H9 (cell line): Measurements from ENCODE around the gene XPR1. TPM values are rescaled to one million over a fixed set of nuclear protein-coding genes. Genes with fewer than 3 reads are reported as not detected.

Experiments used
- DNase-seq: peaks from one replicate; pipeline ENCODE4 v3.0.0-alpha.2; 2017
- H2AFZ ChIP-seq: one replicate; pipeline ENCODE4 v1.6.1; 2013; ENCODE audit warnings: mild to moderate bottlenecking, low read length, control low read depth, moderate library complexity
- H2AK5ac ChIP-seq: 2 replicates; pipeline ENCODE4 v1.6.1; 2013; ENCODE audit warnings: low read length, control low read depth, mixed read lengths; ENCODE audit not compliant: insufficient read length
- H2BK120ac ChIP-seq: one replicate; pipeline ENCODE4 v1.6.1; 2013; ENCODE audit warnings: low read depth, mild to moderate bottlenecking, low read length, control low read depth, inconsistent platforms; ENCODE audit not compliant: poor library complexity, severe bottlenecking
- H2BK12ac ChIP-seq: 2 replicates; pipeline ENCODE4 v1.6.1; 2013; ENCODE audit warnings: low read length, control low read depth, mixed read lengths, low read depth; ENCODE audit not compliant: insufficient read length
- H2BK15ac ChIP-seq: 2 replicates; pipeline ENCODE4 v1.6.1; 2013; ENCODE audit warnings: low read depth, low read length, control low read depth
- H2BK20ac ChIP-seq: one replicate; pipeline ENCODE4 v1.6.1; 2013; ENCODE audit warnings: low read depth, mild to moderate bottlenecking, low read length, control low read depth, inconsistent platforms; ENCODE audit not compliant: poor library complexity, severe bottlenecking
- H2BK5ac ChIP-seq: 2 replicates; pipeline ENCODE4 v1.6.1; 2013; ENCODE audit warnings: low read length, control low read depth, mixed read lengths; ENCODE audit not compliant: insufficient read length
- H3K14ac ChIP-seq: 2 replicates; pipeline ENCODE4 v1.6.1; 2013; ENCODE audit warnings: low read length, control low read depth; ENCODE audit not compliant: insufficient read depth
- H3K18ac ChIP-seq: 2 replicates; pipeline ENCODE4 v1.6.1; 2013; ENCODE audit warnings: low read depth, mild to moderate bottlenecking, mixed read lengths, low read length, control low read depth; ENCODE audit not compliant: insufficient read length
- H3K23ac ChIP-seq: 2 replicates; pipeline ENCODE4 v1.6.1; 2013; ENCODE audit warnings: low read length, control low read depth, mixed read lengths, low read depth; ENCODE audit not compliant: insufficient read length
- H3K23me2 ChIP-seq: 2 replicates; pipeline ENCODE4 v1.6.1; 2013; ENCODE audit warnings: low read depth, mild to moderate bottlenecking, mixed read lengths, low read length, control low read depth; ENCODE audit not compliant: insufficient read length, poor library complexity, severe bottlenecking
- H3K27ac ChIP-seq: 2 replicates; pipeline ENCODE4 v1.5.1; 2013; ENCODE audit warnings: low read length, control low read depth, mixed read lengths, low read depth; ENCODE audit not compliant: insufficient read length
- H3K27me3 ChIP-seq: 2 replicates; pipeline ENCODE4 v1.6.1; 2013; ENCODE audit warnings: low read length, control low read depth, inconsistent platforms; ENCODE audit not compliant: insufficient read depth
- H3K4ac ChIP-seq: 2 replicates; pipeline ENCODE4 v1.6.1; 2013; ENCODE audit warnings: low read depth, mild to moderate bottlenecking, control low read depth, inconsistent platforms, low read length, moderate library complexity
- H3K4me1 ChIP-seq: 2 replicates; pipeline ENCODE4 v1.6.1; 2013; ENCODE audit warnings: low read length, control low read depth, inconsistent platforms; ENCODE audit not compliant: insufficient read depth
- H3K4me2 ChIP-seq: 2 replicates; pipeline ENCODE4 v1.6.1; 2013; ENCODE audit warnings: low read length, control low read depth, mixed read lengths; ENCODE audit not compliant: insufficient read length, insufficient read depth
- H3K56ac ChIP-seq: 2 replicates; pipeline ENCODE4 v1.6.1; 2013; ENCODE audit warnings: low read depth, mild to moderate bottlenecking, mixed read lengths, low read length, control low read depth; ENCODE audit not compliant: insufficient read length
- H3K79me1 ChIP-seq: 2 replicates; pipeline ENCODE4 v1.6.1; 2013; ENCODE audit warnings: low read depth, mild to moderate bottlenecking, moderate library complexity, low read length, control low read depth, inconsistent platforms; ENCODE audit not compliant: insufficient read depth, poor library complexity, severe bottlenecking
- H3K79me2 ChIP-seq: 2 replicates; pipeline ENCODE4 v1.6.1; 2013; ENCODE audit warnings: low read length, control low read depth, inconsistent platforms; ENCODE audit not compliant: insufficient read depth
- H3K9ac ChIP-seq: 2 replicates; pipeline ENCODE4 v1.6.1; 2013; ENCODE audit warnings: low read length, control low read depth, mixed read lengths; ENCODE audit not compliant: insufficient read length; ENCODE audit errors: extremely low read depth
- H3K9me3 ChIP-seq: one replicate; pipeline ENCODE4 v1.6.1; 2013; ENCODE audit warnings: low read depth, low read length, inconsistent platforms; ENCODE audit not compliant: control insufficient read depth
- H3T11ph ChIP-seq: one replicate; pipeline ENCODE4 v1.6.1; 2013; ENCODE audit warnings: mild to moderate bottlenecking, low read length, control low read depth, inconsistent platforms
- H4K20me1 ChIP-seq: one replicate; pipeline ENCODE4 v1.6.1; 2013; ENCODE audit not compliant: control insufficient read depth, insufficient read length, insufficient read depth
- H4K5ac ChIP-seq: 2 replicates; pipeline ENCODE4 v1.6.1; 2013; ENCODE audit warnings: low read depth, mild to moderate bottlenecking, mixed read lengths, low read length, control low read depth; ENCODE audit not compliant: insufficient read length
- H4K8ac ChIP-seq: replicated peaks from 2 replicates; pipeline ENCODE4 v1.6.1; 2013; ENCODE audit warnings: low read length, control low read depth, mixed read lengths, low read depth; ENCODE audit not compliant: insufficient read length
- H4K91ac ChIP-seq: 2 replicates; pipeline ENCODE4 v1.6.1; 2013; ENCODE audit warnings: low read depth, mild to moderate bottlenecking, moderate library complexity, mixed read lengths, low read length, control low read depth; ENCODE audit not compliant: insufficient read length
- H3K27ac Mint-ChIP-seq, 3 experiments: 2 replicates in 2 of 3; 3 replicates in 1 of 3; pipeline ENCODE4 v1.8.0; 2020 to 2021; ENCODE audit warnings: mixed read lengths in 3 of 3, mild to moderate bottlenecking in 1 of 3, moderate library complexity in 1 of 3
- H3K27me3 Mint-ChIP-seq: 2 replicates; pipeline ENCODE4 v1.8.0; 2021; ENCODE audit warnings: low read depth, mild to moderate bottlenecking, moderate library complexity, mixed read lengths
- H3K36me3 Mint-ChIP-seq, 3 experiments: 2 replicates in 2 of 3; 3 replicates in 1 of 3; pipeline ENCODE4 v1.8.0; 2020 to 2021; ENCODE audit warnings: low read depth in 3 of 3, mixed read lengths in 3 of 3; ENCODE audit not compliant: insufficient read depth in 1 of 3
- H3K4me1 Mint-ChIP-seq, 2 experiments: 2 replicates each; pipeline ENCODE4 v1.8.0; 2020; ENCODE audit warnings: mixed read lengths in 2 of 2
- H3K4me3 Mint-ChIP-seq, 2 experiments: 2 replicates in 1 of 2; 3 replicates in 1 of 2; pipeline ENCODE4 v1.8.0; 2020 to 2021; ENCODE audit warnings: mild to moderate bottlenecking in 2 of 2, mixed read lengths in 2 of 2, moderate library complexity in 1 of 2
- H3K9me3 Mint-ChIP-seq, 2 experiments: 2 replicates in 1 of 2; 3 replicates in 1 of 2; pipeline ENCODE4 v1.8.0; 2020; ENCODE audit warnings: mild to moderate bottlenecking in 2 of 2, mixed read lengths in 2 of 2, moderate library complexity in 1 of 2
- CTCF ChIP-seq: fragments of 200-600 bp; sonication (generic); conservative IDR thresholded peaks from 3 replicates; pipeline ENCODE4 v1.8.0; 2021; ENCODE audit warnings: antibody characterized with exemption, mild to moderate bottlenecking
- WGBS: extraction: QIAGEN DNeasy Blood & Tissue Kit; methylation state at CpG from one replicate; pipeline ENCODE4 v1.1.7; 2013; ENCODE audit warnings: missing lambda C conversion rate, low lambda C conversion rate, mixed read lengths; ENCODE audit not compliant: insufficient read length; ENCODE audit errors: extremely low coverage; 5-methylcytosine and 5-hydroxymethylcytosine counted together
- total RNA-seq: library from RNA; stranded (reverse); gene quantifications from 2 replicates; pipeline ENCODE4 v1.2.1, GENCODE V29; 2021

The XPR1 gene
- total RNA-seq, 1 experiment from 2014 or later, result 34.1 TPM

DNA sequence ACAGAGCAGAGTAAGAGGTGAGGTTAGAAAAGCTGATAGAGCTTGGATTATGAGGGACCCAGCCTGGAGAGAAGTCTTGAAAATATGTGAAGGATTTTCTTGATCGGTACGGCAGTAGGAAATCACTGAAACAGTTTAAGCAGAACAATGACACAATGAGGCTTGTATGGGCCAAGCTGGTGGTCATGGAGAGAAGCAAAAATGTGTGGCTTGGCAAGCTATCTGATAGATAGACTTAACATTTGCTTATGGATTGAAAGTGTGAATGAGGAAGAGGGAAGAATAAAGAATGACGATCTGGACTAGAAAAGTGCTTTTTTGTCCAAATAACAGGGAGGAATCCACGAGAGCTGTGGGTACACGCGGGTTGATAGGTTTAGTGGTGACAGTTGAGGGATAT is 15.4 kb upstream of the XPR1 start:
- Histone ChIP-seq H2AFZ (no peak overlapping the region), H3K4me2 (no peak overlapping the region), H3T11ph (no peak overlapping the region), H2BK12ac (no peak overlapping the region), H3K79me2 (no peaks in the 10 kb centered on the region), H3K56ac (no peak overlapping the region), H3K9ac (no peak overlapping the region), H3K9me3 (no peaks in the 10 kb centered on the region), H2BK120ac (no peak overlapping the region), H3K23ac (no peak overlapping the region), H3K18ac (no peak overlapping the region), H4K5ac (no peak overlapping the region), H2AK5ac (no peak overlapping the region), H3K27me3 (no peaks in the 10 kb centered on the region), H4K8ac (no peak overlapping the region), H3K14ac (no peak overlapping the region), H3K4me1 (0 out of 2 replicates have a peak, but pooled peaks cover 2% of the 10 kb centered on the region), H3K27ac (no peak overlapping the region), H3K23me2 (no peaks in the 10 kb centered on the region), H3K79me1 (no peaks in the 10 kb centered on the region), H4K20me1 (no peaks in the 10 kb centered on the region), H4K91ac (no peak overlapping the region), H2BK20ac (no peak overlapping the region), H2BK5ac (no peak overlapping the region), H2BK15ac (no peak overlapping the region), H3K4ac (no peak overlapping the region)
- TF ChIP-seq CTCF, result no peak
- Mint-ChIP-seq H3K36me3 (no peaks in the 10 kb centered on the region), H3K27me3 (no peaks in the 10 kb centered on the region), H3K27ac (no peak overlapping the region), H3K4me1 (peaks cover under 1 to 2% of the 10 kb centered on the region in 2 experiments; a peak in 1 of 4 replicates), H3K9me3 (no peaks in the 10 kb centered on the region), H3K4me3 (no peak overlapping the region)
- no CpG with 5 or more reads among the region's 6 CpGs for WGBS
- no peak for DNase-seq
